Endothelial cell of umbilical vein (primary cell): ENCODE measurements around the gene CYP39A1.

Experiments used
- EZH2 ChIP-seq: IDR thresholded peaks from 2 replicates; pipeline ENCODE4 v1.6.1; 2012; ENCODE audit warnings: borderline replicate concordance, low read depth, mild to moderate bottlenecking, moderate library complexity, low read length, inconsistent platforms; ENCODE audit not compliant: severe bottlenecking
- POLR2AphosphoS5 ChIP-seq: IDR thresholded peaks from 2 replicates; pipeline ENCODE4 v1.6.1; 2012; ENCODE audit warnings: low read depth, mild to moderate bottlenecking, control low read depth, low read length, moderate library complexity; ENCODE audit not compliant: insufficient read depth
- TF ChIP-seq, protein P1 (sequence below), 2 donors: IDR thresholded peaks; 1 replicate in 1 of 2; 2 replicates in 1 of 2; pipeline ENCODE4 v1.5.1; 2011; ENCODE audit warnings: low read length in 2 of 2, mild to moderate bottlenecking in 2 of 2, moderate library complexity in 2 of 2, control low read depth in 1 of 2, inconsistent platforms in 1 of 2, low read depth in 1 of 2; ENCODE audit not compliant: insufficient read depth in 1 of 2; ENCODE audit errors: extremely low read depth in 1 of 2

DNA sequence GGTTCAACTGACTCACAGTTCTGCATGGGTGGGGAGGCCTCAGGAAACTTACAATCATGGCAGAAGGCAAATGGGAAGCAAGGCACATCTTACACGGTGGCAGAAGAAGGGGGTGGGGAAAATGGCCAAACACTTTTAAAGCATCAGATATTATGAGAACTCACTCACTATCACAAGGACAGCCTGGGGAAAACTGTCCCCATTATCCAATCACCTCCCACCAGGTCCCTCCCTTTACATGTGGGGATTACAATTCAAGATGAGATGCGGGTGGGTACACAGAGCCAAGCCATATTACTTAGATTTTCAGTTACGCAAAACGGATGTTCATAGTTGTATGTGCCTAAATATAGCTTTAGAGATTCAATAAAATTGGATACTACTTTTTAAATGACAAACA is 25.6 kb downstream of the CYP39A1 start:
- TF ChIP-seq, protein P1, sequence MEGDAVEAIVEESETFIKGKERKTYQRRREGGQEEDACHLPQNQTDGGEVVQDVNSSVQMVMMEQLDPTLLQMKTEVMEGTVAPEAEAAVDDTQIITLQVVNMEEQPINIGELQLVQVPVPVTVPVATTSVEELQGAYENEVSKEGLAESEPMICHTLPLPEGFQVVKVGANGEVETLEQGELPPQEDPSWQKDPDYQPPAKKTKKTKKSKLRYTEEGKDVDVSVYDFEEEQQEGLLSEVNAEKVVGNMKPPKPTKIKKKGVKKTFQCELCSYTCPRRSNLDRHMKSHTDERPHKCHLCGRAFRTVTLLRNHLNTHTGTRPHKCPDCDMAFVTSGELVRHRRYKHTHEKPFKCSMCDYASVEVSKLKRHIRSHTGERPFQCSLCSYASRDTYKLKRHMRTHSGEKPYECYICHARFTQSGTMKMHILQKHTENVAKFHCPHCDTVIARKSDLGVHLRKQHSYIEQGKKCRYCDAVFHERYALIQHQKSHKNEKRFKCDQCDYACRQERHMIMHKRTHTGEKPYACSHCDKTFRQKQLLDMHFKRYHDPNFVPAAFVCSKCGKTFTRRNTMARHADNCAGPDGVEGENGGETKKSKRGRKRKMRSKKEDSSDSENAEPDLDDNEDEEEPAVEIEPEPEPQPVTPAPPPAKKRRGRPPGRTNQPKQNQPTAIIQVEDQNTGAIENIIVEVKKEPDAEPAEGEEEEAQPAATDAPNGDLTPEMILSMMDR (IDR thresholded peaks at IDR 0.05; ENCODE audit: extremely low read depth in 1 of 2, insufficient read depth in 1 of 2, low read depth in 1 of 2, low read length in 2 of 2): no peak
- TF ChIP-seq EZH2 (no peak), POLR2AphosphoS5 (no peak)
